ENCODE results near the gene ZNF536.

The ZNF536 gene

DNA sequence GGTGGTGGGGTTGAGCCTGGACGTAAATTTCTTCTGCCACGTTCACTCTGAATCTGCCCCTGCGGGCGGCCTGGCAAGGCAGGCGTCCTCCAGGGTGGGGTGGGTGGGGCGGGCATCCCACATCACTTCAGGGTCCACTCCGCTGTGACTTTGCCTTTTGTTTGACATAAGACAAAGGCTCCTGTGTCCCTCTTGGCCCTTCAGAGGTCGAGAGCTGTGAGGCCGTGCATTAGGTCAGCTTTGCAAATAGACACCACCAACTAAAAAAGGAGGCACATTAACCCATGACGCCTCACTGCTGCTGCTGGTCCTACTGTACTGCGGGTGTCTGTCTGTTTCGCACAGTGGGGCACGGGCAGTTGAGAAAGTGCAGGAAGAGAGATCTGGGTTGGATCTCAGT is 10.5 kb upstream of the ZNF536 start:
- DNase-seq (ENCODE audit: low read depth in 2 of 3, low spot score in 1 of 3) = no peak

DNA sequence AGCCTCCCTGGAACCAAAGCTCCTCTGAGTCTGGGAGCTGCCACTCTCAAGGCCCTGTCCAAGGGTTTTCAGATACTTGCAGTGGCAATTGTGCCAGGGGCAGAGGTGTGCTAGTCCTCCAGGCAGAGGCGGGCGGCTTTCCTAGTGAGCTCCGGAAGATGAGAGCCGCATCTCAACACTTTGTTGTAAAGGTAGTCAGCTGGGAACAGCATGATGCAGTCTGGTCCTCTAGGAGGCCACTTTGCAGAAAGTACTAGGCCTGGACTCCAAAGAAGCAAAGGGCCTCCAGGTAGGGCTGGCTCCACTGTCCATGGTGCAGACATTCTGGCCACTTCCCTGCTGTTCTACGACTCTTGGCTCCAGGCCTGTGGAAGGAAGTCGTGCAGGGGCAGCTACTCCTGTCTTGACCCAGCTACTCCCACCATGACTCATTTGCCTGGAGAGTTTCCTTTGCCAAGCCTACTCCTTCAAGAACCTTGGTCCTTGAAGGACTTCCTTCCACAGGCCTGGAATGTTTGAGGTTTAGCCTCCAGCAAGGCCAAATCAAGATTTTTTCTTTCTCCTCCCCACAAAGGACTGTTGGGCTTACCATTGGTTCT is 9.9 kb upstream of the ZNF536 start:
- DNase-seq (ENCODE audit: low read depth in 2 of 3, low spot score in 1 of 3) = no peak

DNA sequence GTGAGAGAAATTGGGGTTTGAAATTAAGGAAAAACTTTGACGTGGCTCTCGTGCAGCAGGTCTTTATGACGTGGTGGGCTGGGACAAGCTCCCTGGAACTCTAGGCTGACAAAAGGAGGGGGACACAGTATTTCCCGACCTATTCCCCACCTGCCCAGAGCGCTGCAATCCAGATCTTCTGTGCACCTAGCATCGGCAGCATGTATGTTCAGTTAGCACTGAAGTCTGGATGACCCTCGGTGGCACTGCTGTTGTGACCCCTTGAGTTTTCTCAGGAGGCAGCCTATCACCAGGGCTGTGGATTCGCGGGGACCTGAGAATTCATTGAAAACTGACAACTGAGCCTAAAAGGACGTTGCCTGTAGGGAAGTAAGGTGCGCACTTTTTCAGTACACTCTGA is 9.1 kb upstream of the ZNF536 start:
- no peak for DNase-seq (ENCODE audit: low read depth in 2 of 3, low spot score in 1 of 3)

DNA sequence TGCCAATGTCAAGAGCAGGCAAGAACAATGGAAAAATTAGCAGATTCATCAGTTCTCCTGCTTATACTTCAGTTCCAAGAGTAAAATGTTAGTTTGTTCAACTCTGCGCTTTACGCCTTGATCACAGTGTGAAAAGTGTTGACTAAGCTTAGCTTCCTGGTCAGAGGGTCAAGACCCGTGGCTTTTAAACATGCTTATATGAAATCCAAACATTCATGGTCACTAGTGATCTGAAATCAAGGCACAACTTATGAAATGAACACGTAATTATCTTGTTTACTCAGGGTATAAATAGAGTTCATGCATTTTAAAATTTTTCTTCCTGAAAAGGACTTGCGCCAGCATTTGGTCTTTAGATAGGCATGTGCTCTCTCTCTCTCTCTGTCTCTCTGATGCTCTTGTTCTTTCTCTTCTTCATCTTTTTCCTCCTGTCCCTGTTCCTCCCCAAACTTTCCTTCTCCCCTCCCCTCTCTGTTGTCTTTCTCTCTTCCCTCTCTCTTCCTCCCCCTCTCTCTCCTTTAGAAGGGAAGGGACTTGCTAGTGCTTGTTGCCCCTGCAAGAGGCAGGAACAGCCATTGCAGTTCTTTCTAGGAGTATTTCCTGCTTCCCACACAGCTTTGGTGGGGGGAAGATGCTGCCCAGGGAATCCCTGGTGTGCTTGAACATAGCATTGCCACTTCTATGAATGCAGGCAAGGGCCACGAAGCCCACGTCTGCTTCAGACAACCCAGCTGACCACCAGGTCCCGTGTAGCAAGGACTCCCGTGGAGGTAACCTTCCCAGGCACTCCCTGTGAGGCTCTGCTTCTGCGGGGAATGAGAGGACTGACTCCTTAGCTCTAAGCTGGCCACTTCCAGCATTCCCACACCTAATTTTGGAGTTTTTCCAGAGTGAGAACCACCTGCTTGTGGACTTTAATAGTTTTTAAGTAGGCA is 7.1 kb upstream of the ZNF536 start:
- no peak for DNase-seq (ENCODE audit: low read depth in 2 of 3, low spot score in 1 of 3)

DNA sequence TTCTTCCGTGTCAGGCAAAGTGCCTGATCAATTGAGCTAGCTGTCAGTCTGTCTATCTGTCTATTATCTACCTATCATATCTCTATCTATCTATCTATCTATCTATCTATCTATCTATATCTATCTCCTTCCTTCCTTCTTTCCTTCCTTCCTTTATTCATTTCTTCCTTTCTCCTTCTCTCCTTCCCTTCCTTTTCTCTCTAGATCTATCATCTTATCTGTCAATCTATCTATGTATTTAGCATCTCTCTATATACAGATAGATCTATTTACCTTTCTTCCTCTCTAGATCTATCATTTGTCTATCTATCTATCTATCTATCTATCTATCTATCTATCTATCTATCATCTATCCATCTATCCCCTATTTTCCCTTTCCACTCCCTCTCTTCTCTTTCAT is 5.9 kb upstream of the ZNF536 start:
- DNase-seq (ENCODE audit: low read depth in 2 of 3, low spot score in 1 of 3) = no peak

DNA sequence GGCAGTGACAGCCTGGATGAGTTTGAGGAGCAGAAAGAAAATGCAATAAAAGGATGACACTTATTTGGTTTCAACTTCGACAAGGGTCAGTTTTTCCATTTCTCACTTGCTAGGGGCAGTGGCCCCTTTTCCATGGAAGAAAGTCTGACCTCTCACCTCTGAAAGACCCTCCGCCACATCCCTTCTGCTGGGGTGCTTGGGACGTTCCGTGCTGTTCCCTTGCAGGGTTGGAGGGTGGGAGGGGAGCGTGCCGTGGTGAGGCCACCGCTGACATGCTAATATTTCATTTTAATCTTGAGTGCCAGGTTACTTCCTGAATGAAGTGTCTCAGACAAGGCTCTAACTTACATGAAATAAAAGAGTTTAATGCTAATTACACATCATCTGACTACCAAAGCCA is 5.2 kb upstream of the ZNF536 start:
- no peak for DNase-seq (ENCODE audit: low read depth in 2 of 3, low spot score in 1 of 3)

DNA sequence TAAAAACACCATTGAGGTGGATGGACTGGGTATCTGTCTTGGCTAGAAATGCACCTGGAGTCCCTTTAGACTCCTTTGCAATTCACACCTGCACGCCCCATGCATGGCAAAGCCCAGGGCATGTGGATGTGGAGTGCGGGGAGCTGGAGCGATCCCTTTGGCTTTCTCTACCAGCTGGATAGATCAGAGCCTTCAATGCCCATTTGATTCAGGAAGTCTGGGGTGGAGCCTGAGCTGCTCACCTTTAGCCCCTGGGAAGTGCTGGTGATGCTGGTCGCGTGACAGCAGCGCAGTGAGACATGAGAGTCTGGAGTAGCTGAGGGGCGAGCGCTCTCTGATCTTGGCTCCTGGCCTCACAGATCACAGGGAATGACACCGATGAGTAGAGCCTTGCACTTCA is 4.8 kb upstream of the ZNF536 start:
- DNase-seq (ENCODE audit: low read depth in 2 of 3, low spot score in 1 of 3) = no peak

DNA sequence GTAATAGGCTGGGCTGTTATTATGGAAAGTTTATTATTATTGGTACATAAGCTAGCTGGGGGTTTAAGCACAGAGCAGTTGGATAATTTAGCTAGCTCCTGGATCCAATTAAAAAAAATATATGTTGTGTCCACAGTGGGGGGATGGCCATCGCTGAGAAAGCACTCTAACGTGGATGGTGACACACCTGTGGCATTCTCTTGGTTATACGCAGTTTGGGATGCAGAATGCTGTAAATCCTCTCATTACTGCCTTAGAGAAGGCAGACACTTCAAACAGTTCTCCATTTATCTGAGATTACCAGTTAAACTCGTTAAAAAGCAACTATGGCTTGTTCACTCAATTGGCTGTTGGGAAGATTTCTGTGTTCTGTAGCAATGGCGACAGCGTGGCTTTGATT is 2.4 kb upstream of the ZNF536 start:
- no peak for DNase-seq (ENCODE audit: low read depth in 2 of 3, low spot score in 1 of 3)

DNA sequence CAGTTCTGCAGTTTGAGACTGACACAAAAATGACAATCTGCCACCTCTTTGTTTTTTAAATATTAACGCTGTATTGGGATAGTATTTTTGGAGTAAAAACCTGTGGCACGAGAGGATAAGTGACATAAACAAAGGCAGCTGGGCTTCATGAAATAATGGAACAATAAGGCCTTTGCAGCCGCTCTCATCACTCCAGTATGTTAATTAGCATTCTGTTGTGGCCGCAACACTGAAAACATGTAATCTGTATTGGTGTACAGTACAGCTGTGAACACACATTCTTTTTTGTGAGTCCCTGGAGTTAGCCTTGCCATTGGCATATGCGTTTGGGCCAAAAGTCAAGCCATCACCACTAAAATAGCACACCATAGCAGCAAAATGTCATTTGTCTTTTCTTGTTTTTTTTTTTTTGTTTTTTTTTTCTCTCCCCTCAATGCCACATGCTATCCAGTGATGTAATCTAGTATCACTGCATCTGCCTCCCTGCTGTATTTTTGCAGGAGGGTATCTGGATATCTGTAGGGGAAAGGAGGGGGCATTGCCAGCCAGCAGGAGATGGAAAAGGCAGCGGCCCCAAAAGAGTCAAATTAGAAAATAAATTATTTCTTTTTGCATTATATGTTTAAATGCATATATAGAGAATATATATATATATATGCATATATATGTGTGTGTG is 885 bp upstream of the ZNF536 start:
- DNase-seq (ENCODE audit: low read depth in 2 of 3, low spot score in 1 of 3) = no peak

DNA sequence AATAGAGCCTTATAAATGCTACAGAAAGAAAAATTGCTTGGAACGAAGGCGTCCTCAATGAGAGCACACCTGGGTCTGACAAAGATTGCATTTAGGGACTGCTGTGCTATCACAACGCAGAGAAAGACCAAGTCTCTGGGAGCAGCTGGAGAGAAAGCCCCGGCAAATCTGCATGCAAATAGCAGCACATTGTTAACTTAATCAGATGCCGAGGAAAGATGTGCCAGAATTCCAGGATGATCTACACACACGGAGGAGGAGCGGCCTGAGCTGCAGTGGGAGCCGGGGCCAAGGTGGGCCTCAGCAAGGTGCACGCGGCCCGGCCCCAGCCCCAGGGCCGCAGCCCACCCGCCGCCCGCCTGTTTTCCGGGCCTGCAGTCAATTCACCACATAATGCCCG is 1.4 kb downstream of the ZNF536 start:
- DNase-seq (ENCODE audit: low read depth in 2 of 3, low spot score in 1 of 3) = no peak

DNA sequence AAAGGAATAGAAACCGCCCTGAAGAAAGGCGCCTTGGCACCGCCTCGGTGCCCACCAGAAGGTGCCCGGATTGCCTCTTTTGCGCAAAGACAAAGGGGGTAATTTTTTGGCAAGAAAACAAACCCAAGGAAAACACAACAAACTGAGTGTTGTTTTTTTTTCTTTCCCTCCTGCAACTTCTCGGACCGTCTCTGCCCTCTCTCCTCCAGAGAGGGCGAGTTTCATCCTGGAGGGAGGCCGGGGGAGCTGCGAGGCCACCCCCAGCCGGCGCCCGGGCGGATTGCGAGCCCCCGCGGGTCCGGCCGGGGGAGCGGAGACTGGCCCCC is 2.3 kb downstream of the ZNF536 start:
- DNase-seq (ENCODE audit: low read depth in 2 of 3, low spot score in 1 of 3) = no peak

DNA sequence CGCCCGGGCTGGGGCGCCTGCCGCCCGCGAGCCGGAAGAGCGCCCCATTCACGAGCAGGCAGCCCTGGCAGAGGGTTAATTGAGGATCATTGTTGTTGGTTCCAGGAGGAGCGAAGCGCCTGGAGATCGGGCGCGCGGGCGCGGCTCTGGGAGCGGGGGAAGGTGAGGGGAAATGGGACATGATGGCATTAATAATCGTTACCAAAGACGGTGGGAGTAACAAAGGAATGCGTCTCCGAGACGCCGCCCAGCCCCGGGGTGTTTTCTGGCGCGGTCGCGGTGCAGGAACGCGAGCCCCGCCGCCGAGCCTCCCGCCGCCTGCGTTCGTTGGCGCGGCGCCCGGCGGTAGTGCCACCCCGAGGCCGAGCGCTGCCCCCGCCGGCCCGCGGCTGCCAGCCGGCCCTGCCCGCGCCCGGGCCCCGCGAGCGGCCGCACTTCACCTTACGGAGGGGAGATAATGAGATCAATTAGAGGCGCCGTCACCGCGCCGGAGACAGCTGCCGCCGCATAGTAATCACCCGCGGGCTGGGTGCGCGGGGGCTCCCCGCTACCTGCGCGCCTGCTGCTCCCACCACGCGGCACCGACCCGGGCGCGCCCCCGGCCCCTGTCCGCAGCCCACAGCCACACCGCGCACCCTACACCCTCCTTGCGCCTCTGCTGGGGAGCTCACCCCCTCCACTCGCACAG is 2.8 kb downstream of the ZNF536 start:
- no peak for DNase-seq (ENCODE audit: low read depth in 2 of 3, low spot score in 1 of 3)

DNA sequence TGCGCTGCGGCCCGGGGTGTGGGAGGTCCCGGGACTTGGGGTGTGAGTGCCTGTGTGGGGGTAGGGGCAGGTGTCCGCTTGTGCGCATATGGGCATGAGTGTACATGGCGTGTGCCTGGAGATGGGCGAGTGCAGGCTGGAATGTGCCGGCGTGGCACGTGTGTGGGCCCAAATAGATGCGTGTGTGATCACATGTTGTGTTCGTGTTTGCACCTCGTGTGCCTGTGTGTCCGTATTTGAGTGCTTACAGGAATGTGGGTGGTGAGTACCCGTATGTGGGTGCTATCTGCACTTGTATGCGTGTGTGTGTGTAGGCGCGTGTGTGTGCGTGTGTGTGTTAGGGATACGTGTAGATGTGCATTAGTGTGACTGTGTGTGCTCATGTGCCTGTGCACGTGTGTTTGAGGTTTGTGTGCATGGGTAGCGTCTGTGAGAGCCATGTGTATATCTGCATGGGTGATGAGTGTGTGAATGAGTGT is 3.4 kb downstream of the ZNF536 start:
- DNase-seq (ENCODE audit: low read depth in 2 of 3, low spot score in 1 of 3) = no peak

DNA sequence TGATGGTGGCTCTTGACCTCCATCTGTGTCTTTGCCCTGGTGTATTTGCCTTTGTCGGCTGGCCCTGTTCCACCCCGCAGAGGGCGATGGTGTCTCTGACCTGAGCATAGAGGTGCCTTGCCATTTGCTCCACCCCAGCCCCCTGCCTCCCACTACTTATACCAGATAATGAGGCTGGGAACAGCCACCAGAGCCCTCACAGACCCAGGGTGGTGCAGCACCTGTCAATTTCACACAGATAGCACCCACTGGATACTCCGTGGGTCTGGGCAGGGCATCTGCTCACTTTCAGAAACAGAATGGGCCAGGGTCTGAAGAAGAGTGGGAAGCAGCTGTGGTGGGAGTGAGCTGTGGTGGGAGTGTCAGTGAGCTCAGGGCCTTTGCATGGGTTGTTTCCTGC is 4.1 kb downstream of the ZNF536 start:
- DNase-seq (ENCODE audit: low read depth in 2 of 3, low spot score in 1 of 3) = no peak

DNA sequence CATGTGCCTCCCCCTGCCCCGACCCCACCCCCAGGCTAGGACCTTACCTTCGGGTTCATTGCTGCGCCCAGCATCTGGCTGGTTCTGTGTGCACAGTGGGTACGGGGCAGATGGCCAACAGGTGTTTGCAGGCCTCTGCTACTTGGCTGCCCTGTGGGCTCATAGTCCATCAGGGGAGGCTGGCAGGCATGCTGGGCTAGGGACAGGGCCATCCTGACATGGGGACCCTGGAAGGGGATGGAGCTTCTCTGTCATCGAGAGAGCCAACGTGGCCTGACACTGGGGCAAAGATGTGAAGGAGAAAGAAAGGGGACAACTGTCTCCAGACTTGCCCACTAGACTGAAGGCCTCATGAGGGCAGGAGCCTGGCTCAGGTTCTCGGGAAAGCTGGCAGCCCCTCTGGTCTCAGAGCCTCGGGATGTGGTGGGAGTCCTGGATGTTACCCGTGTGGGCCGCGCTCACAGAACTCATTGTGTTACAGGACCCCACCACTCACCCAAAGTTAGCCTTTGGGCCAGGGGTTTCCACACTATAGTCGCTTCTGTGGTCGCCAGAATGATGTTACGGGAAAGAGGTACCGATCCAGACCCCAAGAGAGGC is 4.7 kb downstream of the ZNF536 start:
- DNase-seq (ENCODE audit: low read depth in 2 of 3, low spot score in 1 of 3) = no peak

DNA sequence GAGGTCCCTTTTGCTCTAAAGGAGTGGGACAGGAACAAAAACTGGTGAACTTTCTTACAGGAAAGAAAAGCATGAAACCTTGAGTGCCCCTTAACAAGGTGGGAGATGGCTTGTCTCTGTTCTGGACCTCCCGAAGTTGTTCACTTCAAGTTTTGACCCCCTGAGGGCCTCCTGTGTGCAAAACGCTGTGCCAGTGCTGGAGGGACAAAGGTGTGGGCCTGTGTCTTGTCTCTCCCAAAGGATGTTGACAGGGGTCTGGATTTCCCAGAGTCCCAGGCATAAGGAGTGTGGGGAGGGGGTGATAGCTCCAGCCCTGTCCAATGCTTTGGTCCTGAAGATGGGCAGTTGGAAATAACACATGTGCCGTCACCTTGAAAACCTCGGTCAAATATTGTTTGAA is 6.5 kb downstream of the ZNF536 start:
- no peak for DNase-seq (ENCODE audit: low read depth in 2 of 3, low spot score in 1 of 3)

DNA sequence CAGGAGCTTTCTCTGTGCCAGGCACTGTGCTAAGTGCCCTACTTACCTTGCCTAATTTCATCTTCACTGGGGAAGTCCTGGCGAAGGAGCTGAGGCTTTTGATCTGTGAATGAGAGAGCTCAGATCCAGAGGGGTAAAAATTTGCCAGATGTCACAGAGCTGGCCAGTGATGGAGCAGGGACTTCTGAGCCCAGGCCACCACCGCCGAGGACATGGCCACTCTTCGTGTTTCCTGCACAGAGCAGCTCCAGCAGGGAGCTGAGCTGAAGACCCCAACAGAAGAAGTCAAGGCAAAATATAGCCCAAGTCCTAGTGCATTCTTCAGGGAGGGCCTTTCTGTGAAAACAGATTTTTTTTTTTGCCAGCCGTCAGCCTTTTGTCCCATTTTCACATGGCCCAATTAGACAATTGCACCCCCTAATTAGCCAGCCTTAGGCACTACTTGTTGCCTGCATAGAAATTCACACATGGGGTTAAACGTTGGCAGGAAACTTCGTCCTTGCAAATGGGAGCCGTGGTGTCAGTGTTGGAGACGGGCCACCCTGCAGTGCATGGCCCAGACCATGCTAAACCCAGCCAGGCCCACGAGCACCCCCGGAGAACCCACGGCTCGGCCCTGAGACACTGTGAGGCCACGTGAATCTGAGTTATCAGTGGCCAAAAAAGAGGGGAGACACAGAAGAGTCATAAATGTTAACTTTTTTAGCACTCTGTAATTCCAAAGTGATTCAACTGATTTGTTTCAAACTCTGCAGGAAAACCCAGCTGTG is 7.8 kb downstream of the ZNF536 start:
- no peak for DNase-seq (ENCODE audit: low read depth in 2 of 3, low spot score in 1 of 3)

DNA sequence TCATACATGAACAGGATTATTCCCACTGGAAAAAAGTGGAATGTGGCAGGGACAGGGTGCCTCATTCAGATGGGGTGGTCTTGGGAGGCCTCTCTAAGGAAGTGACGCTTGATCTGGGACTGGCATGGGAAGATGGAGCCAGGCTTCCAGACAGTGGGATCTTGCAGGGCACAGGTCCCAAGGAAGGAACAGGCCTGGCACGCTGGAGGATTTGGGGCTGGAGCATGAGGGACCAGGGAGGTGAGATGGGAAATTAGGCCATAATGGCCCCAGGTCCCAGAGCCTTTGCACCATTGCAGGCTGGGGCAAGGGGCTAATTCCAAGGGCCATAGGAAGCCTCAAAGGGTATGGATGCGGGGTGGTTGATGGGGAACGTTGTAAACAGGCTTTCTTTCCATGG is 9.2 kb downstream of the ZNF536 start:
- no peak for DNase-seq (ENCODE audit: low read depth in 2 of 3, low spot score in 1 of 3)

DNA sequence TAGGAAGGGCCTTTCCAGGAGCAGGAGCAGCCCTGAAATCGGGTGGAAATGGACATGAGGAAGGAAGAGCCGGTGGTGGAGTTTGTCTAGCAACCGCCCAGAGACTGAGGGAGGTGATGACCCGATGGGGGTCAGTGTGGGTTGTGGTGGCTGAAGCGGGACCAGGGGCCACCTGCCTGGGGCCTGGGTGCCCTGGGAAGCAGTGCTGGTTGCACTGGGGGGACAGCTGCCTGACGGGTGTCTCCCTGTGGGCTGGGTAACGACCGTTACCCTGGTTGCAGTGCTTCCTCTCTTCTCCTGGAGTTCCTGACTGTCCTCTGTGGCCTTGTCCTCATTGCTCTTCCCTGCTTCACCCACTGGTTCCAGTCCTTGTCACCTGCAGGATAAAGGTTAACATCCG is 13.0 kb downstream of the ZNF536 start:
- DNase-seq (ENCODE audit: low read depth in 2 of 3, low spot score in 1 of 3) = no peak

DNA sequence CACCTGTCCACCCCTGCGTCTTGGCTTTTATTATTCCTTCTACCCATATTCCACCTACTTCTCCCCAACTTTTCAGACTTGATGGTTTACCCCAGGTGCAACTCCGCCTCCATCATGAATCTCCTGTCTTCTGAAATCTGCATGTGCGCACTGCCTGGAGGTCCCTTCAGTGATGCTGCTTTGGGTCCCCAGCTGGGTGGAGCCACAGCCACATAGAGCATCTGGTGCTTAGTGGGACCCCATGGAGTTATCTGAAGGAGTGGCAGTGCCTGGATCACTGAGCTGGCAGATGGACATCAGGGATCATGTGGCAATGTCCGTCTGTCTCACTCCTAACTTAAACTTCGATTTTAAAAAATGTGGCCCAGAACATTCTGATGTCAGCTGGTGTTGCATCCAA is 13.5 kb downstream of the ZNF536 start:
- DNase-seq (ENCODE audit: low read depth in 2 of 3, low spot score in 1 of 3) = no peak

Data from stimulated activated CD4-positive, alpha-beta T cell treated with anti-CD3 and anti-CD28 coated beads, Interleukin-12 subunit alpha, Interleukin-12 subunit beta, amount 100 ng/mL, for 48 hours (primary cell).